H9 (cell line): Measurements from ENCODE around the gene PTPRC. TPM values are rescaled to one million over a fixed set of nuclear protein-coding genes. Genes with fewer than 3 reads are reported as not detected.

Experiments used
- DNase-seq: peaks from one replicate; pipeline ENCODE4 v3.0.0-alpha.2; 2017
- H2AFZ ChIP-seq: one replicate; pipeline ENCODE4 v1.6.1; 2013; ENCODE audit warnings: mild to moderate bottlenecking, low read length, control low read depth, moderate library complexity
- H2AK5ac ChIP-seq: 2 replicates; pipeline ENCODE4 v1.6.1; 2013; ENCODE audit warnings: low read length, control low read depth, mixed read lengths; ENCODE audit not compliant: insufficient read length
- H2BK120ac ChIP-seq: one replicate; pipeline ENCODE4 v1.6.1; 2013; ENCODE audit warnings: low read depth, mild to moderate bottlenecking, low read length, control low read depth, inconsistent platforms; ENCODE audit not compliant: poor library complexity, severe bottlenecking
- H2BK12ac ChIP-seq: 2 replicates; pipeline ENCODE4 v1.6.1; 2013; ENCODE audit warnings: low read length, control low read depth, mixed read lengths, low read depth; ENCODE audit not compliant: insufficient read length
- H2BK15ac ChIP-seq: 2 replicates; pipeline ENCODE4 v1.6.1; 2013; ENCODE audit warnings: low read depth, low read length, control low read depth
- H2BK20ac ChIP-seq: one replicate; pipeline ENCODE4 v1.6.1; 2013; ENCODE audit warnings: low read depth, mild to moderate bottlenecking, low read length, control low read depth, inconsistent platforms; ENCODE audit not compliant: poor library complexity, severe bottlenecking
- H2BK5ac ChIP-seq: 2 replicates; pipeline ENCODE4 v1.6.1; 2013; ENCODE audit warnings: low read length, control low read depth, mixed read lengths; ENCODE audit not compliant: insufficient read length
- H3K14ac ChIP-seq: 2 replicates; pipeline ENCODE4 v1.6.1; 2013; ENCODE audit warnings: low read length, control low read depth; ENCODE audit not compliant: insufficient read depth
- H3K18ac ChIP-seq: 2 replicates; pipeline ENCODE4 v1.6.1; 2013; ENCODE audit warnings: low read depth, mild to moderate bottlenecking, mixed read lengths, low read length, control low read depth; ENCODE audit not compliant: insufficient read length
- H3K23ac ChIP-seq: 2 replicates; pipeline ENCODE4 v1.6.1; 2013; ENCODE audit warnings: low read length, control low read depth, mixed read lengths, low read depth; ENCODE audit not compliant: insufficient read length
- H3K23me2 ChIP-seq: 2 replicates; pipeline ENCODE4 v1.6.1; 2013; ENCODE audit warnings: low read depth, mild to moderate bottlenecking, mixed read lengths, low read length, control low read depth; ENCODE audit not compliant: insufficient read length, poor library complexity, severe bottlenecking
- H3K27ac ChIP-seq: 2 replicates; pipeline ENCODE4 v1.5.1; 2013; ENCODE audit warnings: low read length, control low read depth, mixed read lengths, low read depth; ENCODE audit not compliant: insufficient read length
- H3K27me3 ChIP-seq: 2 replicates; pipeline ENCODE4 v1.6.1; 2013; ENCODE audit warnings: low read length, control low read depth, inconsistent platforms; ENCODE audit not compliant: insufficient read depth
- H3K4ac ChIP-seq: 2 replicates; pipeline ENCODE4 v1.6.1; 2013; ENCODE audit warnings: low read depth, mild to moderate bottlenecking, control low read depth, inconsistent platforms, low read length, moderate library complexity
- H3K4me1 ChIP-seq: 2 replicates; pipeline ENCODE4 v1.6.1; 2013; ENCODE audit warnings: low read length, control low read depth, inconsistent platforms; ENCODE audit not compliant: insufficient read depth
- H3K4me2 ChIP-seq: 2 replicates; pipeline ENCODE4 v1.6.1; 2013; ENCODE audit warnings: low read length, control low read depth, mixed read lengths; ENCODE audit not compliant: insufficient read length, insufficient read depth
- H3K56ac ChIP-seq: 2 replicates; pipeline ENCODE4 v1.6.1; 2013; ENCODE audit warnings: low read depth, mild to moderate bottlenecking, mixed read lengths, low read length, control low read depth; ENCODE audit not compliant: insufficient read length
- H3K79me1 ChIP-seq: 2 replicates; pipeline ENCODE4 v1.6.1; 2013; ENCODE audit warnings: low read depth, mild to moderate bottlenecking, moderate library complexity, low read length, control low read depth, inconsistent platforms; ENCODE audit not compliant: insufficient read depth, poor library complexity, severe bottlenecking
- H3K79me2 ChIP-seq: 2 replicates; pipeline ENCODE4 v1.6.1; 2013; ENCODE audit warnings: low read length, control low read depth, inconsistent platforms; ENCODE audit not compliant: insufficient read depth
- H3K9ac ChIP-seq: 2 replicates; pipeline ENCODE4 v1.6.1; 2013; ENCODE audit warnings: low read length, control low read depth, mixed read lengths; ENCODE audit not compliant: insufficient read length; ENCODE audit errors: extremely low read depth
- H3K9me3 ChIP-seq: one replicate; pipeline ENCODE4 v1.6.1; 2013; ENCODE audit warnings: low read depth, low read length, inconsistent platforms; ENCODE audit not compliant: control insufficient read depth
- H3T11ph ChIP-seq: one replicate; pipeline ENCODE4 v1.6.1; 2013; ENCODE audit warnings: mild to moderate bottlenecking, low read length, control low read depth, inconsistent platforms
- H4K20me1 ChIP-seq: one replicate; pipeline ENCODE4 v1.6.1; 2013; ENCODE audit not compliant: control insufficient read depth, insufficient read length, insufficient read depth
- H4K5ac ChIP-seq: 2 replicates; pipeline ENCODE4 v1.6.1; 2013; ENCODE audit warnings: low read depth, mild to moderate bottlenecking, mixed read lengths, low read length, control low read depth; ENCODE audit not compliant: insufficient read length
- H4K8ac ChIP-seq: replicated peaks from 2 replicates; pipeline ENCODE4 v1.6.1; 2013; ENCODE audit warnings: low read length, control low read depth, mixed read lengths, low read depth; ENCODE audit not compliant: insufficient read length
- H4K91ac ChIP-seq: 2 replicates; pipeline ENCODE4 v1.6.1; 2013; ENCODE audit warnings: low read depth, mild to moderate bottlenecking, moderate library complexity, mixed read lengths, low read length, control low read depth; ENCODE audit not compliant: insufficient read length
- H3K27ac Mint-ChIP-seq, 3 experiments: 2 replicates in 2 of 3; 3 replicates in 1 of 3; pipeline ENCODE4 v1.8.0; 2020 to 2021; ENCODE audit warnings: mixed read lengths in 3 of 3, mild to moderate bottlenecking in 1 of 3, moderate library complexity in 1 of 3
- H3K27me3 Mint-ChIP-seq: 2 replicates; pipeline ENCODE4 v1.8.0; 2021; ENCODE audit warnings: low read depth, mild to moderate bottlenecking, moderate library complexity, mixed read lengths
- H3K36me3 Mint-ChIP-seq, 3 experiments: 2 replicates in 2 of 3; 3 replicates in 1 of 3; pipeline ENCODE4 v1.8.0; 2020 to 2021; ENCODE audit warnings: low read depth in 3 of 3, mixed read lengths in 3 of 3; ENCODE audit not compliant: insufficient read depth in 1 of 3
- H3K4me1 Mint-ChIP-seq, 2 experiments: 2 replicates each; pipeline ENCODE4 v1.8.0; 2020; ENCODE audit warnings: mixed read lengths in 2 of 2
- H3K4me3 Mint-ChIP-seq, 2 experiments: 2 replicates in 1 of 2; 3 replicates in 1 of 2; pipeline ENCODE4 v1.8.0; 2020 to 2021; ENCODE audit warnings: mild to moderate bottlenecking in 2 of 2, mixed read lengths in 2 of 2, moderate library complexity in 1 of 2
- H3K9me3 Mint-ChIP-seq, 2 experiments: 2 replicates in 1 of 2; 3 replicates in 1 of 2; pipeline ENCODE4 v1.8.0; 2020; ENCODE audit warnings: mild to moderate bottlenecking in 2 of 2, mixed read lengths in 2 of 2, moderate library complexity in 1 of 2
- CTCF ChIP-seq: fragments of 200-600 bp; sonication (generic); conservative IDR thresholded peaks from 3 replicates; pipeline ENCODE4 v1.8.0; 2021; ENCODE audit warnings: antibody characterized with exemption, mild to moderate bottlenecking
- total RNA-seq: library from RNA; stranded (reverse); gene quantifications from 2 replicates; pipeline ENCODE4 v1.2.1, GENCODE V29; 2021

PTPRC gene
- total RNA-seq, 1 experiment from 2014 or later = not detected

DNA sequence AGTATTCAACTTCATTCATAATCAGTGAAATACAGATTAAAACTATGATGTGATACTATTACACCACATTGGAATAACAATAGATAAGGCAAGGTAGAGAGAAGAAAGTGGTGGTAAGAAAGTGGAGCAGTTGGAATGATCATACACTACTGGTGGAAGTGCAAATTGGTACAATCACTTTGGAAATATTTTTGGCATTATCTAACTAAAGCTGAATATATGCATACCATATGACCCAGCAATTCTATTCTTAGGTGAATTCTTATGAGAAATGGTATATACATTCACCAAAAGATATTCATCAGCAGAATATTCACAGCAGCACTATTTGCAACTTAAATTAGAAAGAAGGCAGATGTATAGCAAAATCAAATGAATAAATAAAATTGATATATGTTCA is 21.4 kb upstream of the PTPRC start:
- no peak for DNase-seq
- H3K36me3 Mint-ChIP-seq = no peaks in the 10 kb centered on the region
- Histone ChIP-seq H2BK5ac (no peak overlapping the region), H2BK20ac (no peak overlapping the region), H2BK12ac (no peak overlapping the region), H3K23ac (no peak overlapping the region), H3K79me1 (no peaks in the 10 kb centered on the region), H3K4ac (no peak overlapping the region), H2BK15ac (no peak overlapping the region), H4K5ac (no peak overlapping the region), H3K27ac (no peak overlapping the region), H3K79me2 (no peaks in the 10 kb centered on the region; the same call in 1 of the 2 replicates), H3T11ph (no peak overlapping the region), H3K27me3 (no peaks in the 10 kb centered on the region), H4K91ac (no peak overlapping the region), H4K8ac (no peak overlapping the region), H2BK120ac (no peak overlapping the region), H3K4me2 (no peak overlapping the region), H3K9ac (no peak overlapping the region), H4K20me1 (no peaks in the 10 kb centered on the region), H3K14ac (no peak overlapping the region), H2AFZ (no peak overlapping the region), H3K4me1 (no peaks in the 10 kb centered on the region), H2AK5ac (no peak overlapping the region), H3K18ac (no peak overlapping the region), H3K9me3 (no peaks in the 10 kb centered on the region), H3K56ac (no peak overlapping the region), H3K23me2 (no peaks in the 10 kb centered on the region)
- TF ChIP-seq CTCF = no peak
- no peaks in the 10 kb centered on the region for H3K9me3 Mint-ChIP-seq
- H3K27me3 Mint-ChIP-seq = no peaks in the 10 kb centered on the region
- H3K27ac Mint-ChIP-seq = no peak overlapping the region
- H3K4me1 Mint-ChIP-seq = peaks cover under 1 to 2% of the 10 kb centered on the region in 2 experiments; a peak in 3 of 4 replicates
- no peak overlapping the region for H3K4me3 Mint-ChIP-seq
